AG04450 (cell line): ENCODE results near the gene PAX9. TPM values are rescaled to one million over a fixed set of nuclear protein-coding genes. Genes with fewer than 3 reads are reported as not detected.

Experiments used
- CTCF ChIA-PET: fragments of 300-600, 350-600 bp; formaldehyde crosslinking; extraction: SDS; loops from one replicate; lab custom pipeline; 2022; ENCODE audit warnings: antibody characterized with exemption, inconsistent platforms; lab: Charles Lee
- POLR2A ChIA-PET: fragments of 350-600 bp; formaldehyde crosslinking; extraction: SDS; loops from one replicate; lab custom pipeline; 2021; ENCODE audit warnings: antibody characterized with exemption, inconsistent platforms; lab: Yijun Ruan, JAX
- DNase-seq: peaks from one replicate; pipeline ENCODE4 v3.0.0-alpha.2; 2011; ENCODE audit warnings: low read depth, low spot score
- H3K27ac ChIP-seq: one replicate; pipeline ENCODE4 v1.5.1; 2012; ENCODE audit warnings: low read depth, low read length, control low read depth
- H3K27me3 ChIP-seq: one replicate; pipeline ENCODE4 v1.6.0; 2012; ENCODE audit warnings: low read length; ENCODE audit not compliant: control insufficient read depth, insufficient read depth
- H3K4me3 ChIP-seq: 2 replicates; pipeline ENCODE4 v1.5.1; 2011; ENCODE audit warnings: mild to moderate bottlenecking, low read depth, low read length, control low read depth
- H3K9me3 ChIP-seq: 2 replicates; pipeline ENCODE4 v1.5.1; 2012; ENCODE audit warnings: low read length; ENCODE audit not compliant: control insufficient read depth, insufficient read depth
- CTCF ChIP-seq: IDR thresholded peaks from 2 replicates; pipeline ENCODE4 v1.5.1; 2011; ENCODE audit warnings: low read depth, low read length, control low read depth, inconsistent platforms
- polyA plus RNA-seq: library from polyadenylated mRNA; depleted of rRNA; stranded (reverse); fragments of >200 nt; gene quantifications from 2 replicates; pipeline ENCODE4 v1.2.3, GENCODE V29; 2011

PAX9 gene
- polyA plus RNA-seq, 1 experiment, result not detected

GRCh38 chr14:36674659-36675058 is 13.0 kb downstream of the PAX9 start:
- Histone ChIP-seq H3K4me3 (no peak overlapping the region), H3K9me3 (no peaks in the 10 kb centered on the region), H3K27ac (no peak overlapping the region), H3K27me3 (no peaks in the 10 kb centered on the region)
- no peak for TF ChIP-seq CTCF
- ChIA-PET POLR2A (no interaction called here), CTCF (no interaction called here)
- DNase-seq, result no peak

GRCh38 chr14:36675581-36675980 is 13.9 kb downstream of the PAX9 start:
- Histone ChIP-seq H3K4me3 (no peak overlapping the region), H3K27me3 (no peaks in the 10 kb centered on the region), H3K9me3 (no peaks in the 10 kb centered on the region), H3K27ac (no peak overlapping the region)
- TF ChIP-seq CTCF, result no peak
- ChIA-PET CTCF (interaction anchor here (0.6 kb wide), 1 partner anchor 122 kb away, joined by 4 read pairs; no protein-coding TSS in a partner anchor), POLR2A (no interaction called here)
- DNase-seq, result no peak

- DNase-seq, result no peak
- Histone ChIP-seq H3K27me3 (no peaks in the 10 kb centered on the region), H3K27ac (no peak overlapping the region), H3K9me3 (no peaks in the 10 kb centered on the region), H3K4me3 (no peak overlapping the region)
- TF ChIP-seq CTCF, result no peak
- CTCF ChIA-PET, result no interaction called here
- POLR2A ChIA-PET, result no interaction called here
Observed at GRCh38 chr14:36676236-36676635, 14.6 kb downstream of the PAX9 start.

GRCh38 chr14:36682338-36682737 is 20.7 kb downstream of the PAX9 start:
- Histone ChIP-seq H3K27ac (no peak overlapping the region), H3K9me3 (no peaks in the 10 kb centered on the region), H3K4me3 (no peak overlapping the region), H3K27me3 (no peaks in the 10 kb centered on the region)
- no peak for DNase-seq
- POLR2A ChIA-PET, result no interaction called here
- TF ChIP-seq CTCF, result no peak
- CTCF ChIA-PET, result interaction anchor here (1.1 kb wide), 1 partner anchor 128 kb away, joined by 3 read pairs; no protein-coding TSS in a partner anchor

GRCh38 chr14:36683083-36683724 is 21.5 kb downstream of the PAX9 start:
- POLR2A ChIA-PET, result no interaction called here
- Histone ChIP-seq H3K4me3 (no peak overlapping the region), H3K27me3 (no peaks in the 10 kb centered on the region), H3K27ac (no peak overlapping the region), H3K9me3 (no peaks in the 10 kb centered on the region)
- CTCF ChIA-PET, result no interaction called here
- DNase-seq, result no peak
- no peak for TF ChIP-seq CTCF
